Endothelial cell of umbilical vein (primary cell): ENCODE measurements around the gene BACE1-AS. TPM values are rescaled to one million over a fixed set of nuclear protein-coding genes. Genes with fewer than 3 reads are reported as not detected.

Experiments
- BruUV-seq: library from RNA; stranded (reverse); fragments of 400-500 nt; replicated peaks from 2 replicates; lab custom pipeline; 2021; lab: Mats Ljungman, UMichigan
- CTCF ChIA-PET: fragments of 300-600, 350-600 bp; sonication (Branson Sonifier 250); formaldehyde crosslinking; loops from one replicate; lab custom pipeline; 2021; ENCODE audit warnings: antibody characterized with exemption, inconsistent platforms; lab: Charles Lee
- POLR2A ChIA-PET: fragments of 300-600, 350-600 bp; sonication (Branson Sonifier 250); formaldehyde crosslinking; loops from one replicate; lab custom pipeline; 2021; ENCODE audit warnings: antibody characterized with exemption, inconsistent platforms; lab: Charles Lee
- DNase-seq: peaks from one replicate; pipeline ENCODE4 v3.0.0-alpha.2; 2011; ENCODE audit warnings: low read depth, low spot score
- FAIRE-seq: peaks from 2 replicates; lab custom pipeline; 2011; peaks lifted over from hg19 to GRCh38; lab: Jason Lieb, UNC
- H2AFZ ChIP-seq: 2 replicates; pipeline ENCODE4 v1.6.0; 2012; ENCODE audit warnings: low read depth, low read length, control low read depth, inconsistent platforms
- H3K27ac ChIP-seq: 2 replicates; pipeline ENCODE4 v1.5.1; 2011; ENCODE audit warnings: low read depth, mild to moderate bottlenecking, control low read depth, low read length, moderate library complexity; ENCODE audit not compliant: insufficient read depth
- H3K27me3 ChIP-seq, 2 experiments: 2 replicates each; pipeline versions ENCODE4 v1.6.0 to v1.6.1; 2011; ENCODE audit warnings: low read length in 2 of 2, mixed read lengths in 1 of 2; ENCODE audit not compliant: control insufficient read depth in 2 of 2, insufficient read depth in 2 of 2
- H3K36me3 ChIP-seq, 2 experiments: 2 replicates in 1 of 2; 3 replicates in 1 of 2; pipeline ENCODE4 v1.5.1; 2011; ENCODE audit warnings: low read length in 2 of 2, mild to moderate bottlenecking in 1 of 2, moderate library complexity in 1 of 2; ENCODE audit not compliant: control insufficient read depth in 2 of 2, insufficient read depth in 2 of 2; ENCODE audit errors: extremely low read depth in 1 of 2
- H3K4me1 ChIP-seq: 3 replicates; pipeline ENCODE4 v1.5.1; 2011; ENCODE audit warnings: mild to moderate bottlenecking, low read length; ENCODE audit not compliant: control insufficient read depth, insufficient read depth; ENCODE audit errors: extremely low read depth
- H3K4me2 ChIP-seq: 2 replicates; pipeline ENCODE4 v1.6.1; 2011; ENCODE audit warnings: low read length, control low read depth, mixed read lengths; ENCODE audit not compliant: insufficient read depth
- H3K4me3 ChIP-seq, 3 experiments: fragments of 200-600 bp in 1 of 3; sonication (generic), shearing (Covaris generic) in 1 of 3; replicated peaks in 1 of 3; 2 replicates each; pipeline ENCODE4 v1.5.1; 2011 to 2016; ENCODE audit warnings: control low read depth in 3 of 3, low read length in 3 of 3, mild to moderate bottlenecking in 2 of 3, inconsistent platforms in 1 of 3, low read depth in 1 of 3, moderate library complexity in 1 of 3; ENCODE audit not compliant: insufficient read depth in 1 of 3
- H3K79me2 ChIP-seq: 2 replicates; pipeline ENCODE4 v1.6.0; 2012; ENCODE audit warnings: low read length, inconsistent platforms; ENCODE audit not compliant: control insufficient read depth, insufficient read depth
- H3K9ac ChIP-seq: replicated peaks from 2 replicates; pipeline ENCODE3; 2011; ENCODE audit warnings: low read length, control low read depth; ENCODE audit not compliant: insufficient read depth; ENCODE audit errors: extremely low read depth
- H3K9me1 ChIP-seq: replicated peaks from 3 replicates; pipeline ENCODE4 v1.6.0; 2011; ENCODE audit warnings: mild to moderate bottlenecking, low read length; ENCODE audit not compliant: control insufficient read depth, insufficient read depth; ENCODE audit errors: extremely low read depth
- H3K9me3 ChIP-seq: replicated peaks from 2 replicates; pipeline ENCODE4 v1.5.1; 2012; ENCODE audit warnings: low read length, inconsistent platforms; ENCODE audit not compliant: control insufficient read depth, insufficient read depth
- H4K20me1 ChIP-seq: replicated peaks from 2 replicates; pipeline ENCODE3; 2011; ENCODE audit warnings: mild to moderate bottlenecking, low read length; ENCODE audit not compliant: control insufficient read depth, insufficient read depth; ENCODE audit errors: extremely low read depth
- CTCF ChIP-seq, 2 donors: IDR thresholded peaks; 1 replicate in 1 of 2; 2 replicates in 1 of 2; pipeline ENCODE4 v1.5.1; 2011; ENCODE audit warnings: low read length in 2 of 2, mild to moderate bottlenecking in 2 of 2, moderate library complexity in 2 of 2, control low read depth in 1 of 2, inconsistent platforms in 1 of 2, low read depth in 1 of 2; ENCODE audit not compliant: insufficient read depth in 1 of 2; ENCODE audit errors: extremely low read depth in 1 of 2
- EZH2 ChIP-seq: IDR thresholded peaks from 2 replicates; pipeline ENCODE4 v1.6.1; 2012; ENCODE audit warnings: borderline replicate concordance, low read depth, mild to moderate bottlenecking, moderate library complexity, low read length, inconsistent platforms; ENCODE audit not compliant: severe bottlenecking
- FOS ChIP-seq: IDR thresholded peaks from 2 replicates; pipeline ENCODE4 v1.6.1; 2011; ENCODE audit warnings: mild to moderate bottlenecking, low read length, moderate library complexity, borderline replicate concordance; ENCODE audit not compliant: insufficient read depth
- GATA2 ChIP-seq: IDR thresholded peaks from 2 replicates; pipeline ENCODE4 v1.7.0; 2011; ENCODE audit warnings: low read depth, mild to moderate bottlenecking, moderate library complexity, mixed read lengths, low read length; ENCODE audit not compliant: insufficient read length, insufficient read depth
- JUN ChIP-seq: IDR thresholded peaks from 2 replicates; pipeline ENCODE4 v1.6.1; 2011; ENCODE audit warnings: borderline replicate concordance, low read depth; ENCODE audit not compliant: insufficient read length, insufficient read depth
- MAX ChIP-seq: IDR thresholded peaks from 2 replicates; pipeline ENCODE4 v1.6.1; 2011; ENCODE audit not compliant: insufficient read depth, insufficient read length
- MYC ChIP-seq: IDR thresholded peaks from one replicate; pipeline ENCODE4 v1.6.1; 2011; ENCODE audit warnings: mild to moderate bottlenecking, low read depth, low read length
- POLR2A ChIP-seq: IDR thresholded peaks from 2 replicates; pipeline ENCODE4 v1.6.1; 2012; ENCODE audit warnings: low read depth, mild to moderate bottlenecking, control low read depth, low read length
- POLR2AphosphoS5 ChIP-seq: IDR thresholded peaks from 2 replicates; pipeline ENCODE4 v1.6.1; 2012; ENCODE audit warnings: low read depth, mild to moderate bottlenecking, control low read depth, low read length, moderate library complexity; ENCODE audit not compliant: insufficient read depth
- dilution Hi-C: fragments of 300-500 bp; cut with MboI; formaldehyde crosslinking; loops from one replicate; pipeline ENCODE4 v1.15.0; 2019; ENCODE audit warnings: low sequenced_read_pairs; ENCODE audit not compliant: extremely low pct_ligation_motif_present
- intact Hi-C: fragments of 100-400 bp; cut with micrococcal nuclease; formaldehyde crosslinking; loops from one replicate; pipeline ENCODE4 v1.10.0; 2022
- polyA plus RNA-seq, 4 experiments: library from polyadenylated mRNA; depleted of rRNA in 3 of 4; stranded (reverse) in 3 of 4; unstranded in 1 of 4; fragments of >200 nt; gene quantifications; 2 replicates each; pipeline versions ENCODE4 v1.2.1 to v1.2.3, GENCODE V29; 2011 to 2012; ENCODE audit warnings: missing spikeins in 1 of 4
- total RNA-seq: library from RNA; stranded (reverse); gene quantifications from 2 replicates; pipeline ENCODE4 v1.2.3, GENCODE V29; 2021

BACE1-AS gene
- total and polyA plus RNA-seq, 2 donors (not counting 3 experiments of a cell fraction or from before 2014, with no cell fraction given): 7.6 to 8.1 TPM

- H3K9me3 ChIP-seq: no peaks in the 10 kb centered on the region
- FAIRE-seq (no peak), DNase-seq (no peak)
- no peak overlapping the region for H2AFZ ChIP-seq
- H3K4me2 ChIP-seq: no peak overlapping the region
- ChIA-PET POLR2A (no interaction called here), CTCF (interaction anchor here (1.3 to 1.8 kb wide), 3 partner anchors 14 to 131 kb away, joined by 3 to 4 read pairs (median 3); partner anchors contain the start of gene BACE1)
- H3K4me3 ChIP-seq: no peak overlapping the region
- no peaks in the 10 kb centered on the region for H3K9me1 ChIP-seq
- H3K27ac ChIP-seq: no peak overlapping the region
- TF ChIP-seq POLR2AphosphoS5 (no peak), POLR2A (no peak), JUN (no peak)
- H3K36me3 ChIP-seq: peaks cover 5% of the 10 kb centered on the region in 2 experiments
- BruUV-seq: no TSS peak
- dilution Hi-C loops (no loop called here), intact Hi-C loops (no loop called here)
- no peak overlapping the region for H3K9ac ChIP-seq
- no peaks in the 10 kb centered on the region for H3K79me2 ChIP-seq
- H4K20me1 ChIP-seq: no peaks in the 10 kb centered on the region
- no peaks in the 10 kb centered on the region for H3K4me1 ChIP-seq
- no peaks in the 10 kb centered on the region for H3K27me3 ChIP-seq
Observed at GRCh38 chr11:117295438-117296137, 4.4 kb downstream of the BACE1-AS start.

- intact Hi-C loops (no loop called here), dilution Hi-C loops (no loop called here)
- TF ChIP-seq POLR2A (no peak), POLR2AphosphoS5 (no peak), GATA2 (no peak), FOS (no peak), MAX (no peak), CTCF (IDR thresholded peaks at IDR 0.05; ENCODE audit: extremely low read depth in 1 of 2, insufficient read depth in 1 of 2, low read depth in 1 of 2, low read length in 2 of 2) (no peak), MYC (no peak), JUN (no peak), EZH2 (no peak)
- no peak overlapping the region for H2AFZ ChIP-seq
- no peaks in the 10 kb centered on the region for H3K27me3 ChIP-seq
- DNase-seq: no peak
- no peak overlapping the region for H3K4me3 ChIP-seq
- FAIRE-seq: no peak
- H3K9ac ChIP-seq: no peak overlapping the region
- H4K20me1 ChIP-seq: no peaks in the 10 kb centered on the region
- no peaks in the 10 kb centered on the region for H3K79me2 ChIP-seq
- peaks cover 2 to 5% of the 10 kb centered on the region in 2 experiments for H3K36me3 ChIP-seq
- no peaks in the 10 kb centered on the region for H3K9me3 ChIP-seq
- no TSS peak for BruUV-seq
- no peaks in the 10 kb centered on the region for H3K9me1 ChIP-seq
- H3K27ac ChIP-seq: no peak overlapping the region
- POLR2A ChIA-PET: no interaction called here
- CTCF ChIA-PET: interaction anchor here (1.0 to 1.4 kb wide), 2 partner anchors 13 to 129 kb away, joined by 3 read pairs; no protein-coding TSS in a partner anchor
- H3K4me1 ChIP-seq: no peaks in the 10 kb centered on the region
- no peak overlapping the region for H3K4me2 ChIP-seq
Observed at GRCh38 chr11:117296881-117297280, 5.7 kb downstream of the BACE1-AS start.
